IgD-negative memory B cell (primary cell): ENCODE data around the gene AICDA. TPM values are rescaled to one million over a fixed set of nuclear protein-coding genes. Genes with fewer than 3 reads are reported as not detected.
"Not testable (repeated sequence)": the region's sequence is repeated elsewhere in the genome, so short reads cannot be mapped to it uniquely, and the experiment has no call there.

Experiments used
- H3K27ac Mint-ChIP-seq, 3 donors: one replicate each; pipeline ENCODE4 v1.8.0; 2020 to 2022; ENCODE audit warnings: mild to moderate bottlenecking in 3 of 3, mixed read lengths in 3 of 3, moderate library complexity in 1 of 3
- H3K27me3 Mint-ChIP-seq: one replicate; pipeline ENCODE4 v1.8.0; 2021; ENCODE audit warnings: mixed read lengths
- H3K36me3 Mint-ChIP-seq: one replicate; pipeline ENCODE4 v1.8.0; 2020; ENCODE audit warnings: mild to moderate bottlenecking, mixed read lengths
- H3K4me1 Mint-ChIP-seq, 3 donors: one replicate each; pipeline ENCODE4 v1.8.0; 2020 to 2022; ENCODE audit warnings: mixed read lengths in 3 of 3, mild to moderate bottlenecking in 1 of 3
- H3K4me3 Mint-ChIP-seq, 4 donors: one replicate each; pipeline ENCODE4 v1.8.0; 2020 to 2022; ENCODE audit warnings: mild to moderate bottlenecking in 4 of 4, mixed read lengths in 4 of 4, moderate library complexity in 3 of 4
- H3K9me3 Mint-ChIP-seq, 3 donors: one replicate each; pipeline ENCODE4 v1.8.0; 2020 to 2021; ENCODE audit warnings: mixed read lengths in 3 of 3, mild to moderate bottlenecking in 1 of 3
- polyA plus RNA-seq: library from polyadenylated mRNA; unstranded; fragments of 300-500 nt; fragmentation: Illumina TruSeq; gene quantifications from one replicate; pipeline ENCODE4 v1.2.3, GENCODE V29; 2021

Gene AICDA
- polyA plus RNA-seq, 1 donor from 2014 or later: 2.1 TPM

DNA sequence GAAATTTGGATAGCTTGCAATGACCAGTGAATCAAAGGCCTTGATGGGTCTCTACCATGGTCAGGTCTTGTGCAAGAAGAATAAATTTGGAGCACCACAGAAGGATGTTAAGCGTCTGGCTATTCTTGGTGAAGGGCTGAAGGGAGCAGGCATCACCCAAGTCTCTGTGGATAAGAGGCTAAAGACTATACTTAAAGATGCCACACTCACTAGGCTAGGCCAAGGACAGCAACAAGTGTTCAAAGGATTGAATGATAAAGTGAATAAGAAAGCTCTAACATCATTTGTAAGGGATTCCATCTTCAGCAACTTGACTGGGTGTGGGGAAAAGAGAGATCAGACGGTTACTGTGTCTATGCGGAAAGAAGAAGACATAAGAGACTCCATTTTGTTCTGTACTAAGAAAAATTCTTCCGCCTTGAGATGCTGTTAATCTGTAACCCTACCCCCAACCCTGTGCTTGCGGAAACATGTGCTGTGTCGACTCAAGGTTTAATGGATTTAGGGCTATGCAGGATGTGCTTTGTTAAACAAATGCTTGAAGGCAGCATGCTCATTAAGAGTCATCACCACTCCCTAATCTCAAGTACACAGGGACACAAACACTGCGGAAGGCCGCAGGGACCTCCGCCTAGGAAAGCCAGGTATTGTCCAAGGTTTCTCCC, 22.8 kb upstream of the AICDA start:
- H3K36me3 Mint-ChIP-seq, H3K27me3 Mint-ChIP-seq, H3K4me3 Mint-ChIP-seq, H3K9me3 Mint-ChIP-seq, H3K27ac Mint-ChIP-seq: not testable (repeated sequence)
- peaks cover 5 to 20% (median 13%) of the 10 kb centered on the region in 3 donors for H3K4me1 Mint-ChIP-seq

DNA sequence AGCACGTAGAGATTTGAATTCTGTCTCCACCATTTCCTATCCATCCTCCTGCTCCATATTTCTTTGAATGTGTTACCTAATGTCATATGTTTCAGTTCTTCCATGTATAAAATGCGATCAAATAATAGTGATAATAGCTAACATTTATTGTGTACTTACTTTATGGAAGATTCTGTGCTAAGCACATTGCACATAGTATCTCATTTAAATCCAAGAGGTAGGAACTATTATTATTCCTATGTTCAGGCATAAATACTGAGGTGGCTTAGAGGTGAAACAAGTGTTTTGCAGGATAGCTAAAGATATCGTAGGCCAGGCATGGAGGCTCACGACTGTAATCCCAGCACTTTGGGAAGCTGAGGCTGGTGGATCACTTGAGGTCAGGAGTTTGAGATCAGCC, 17.5 kb upstream of the AICDA start:
- Mint-ChIP-seq H3K27me3 (no peaks in the 10 kb centered on the region), H3K4me3 (peak overlapping the region in 1 of 4 donors; percentile 17), H3K36me3 (peaks cover 1% of the 10 kb centered on the region)

DNA sequence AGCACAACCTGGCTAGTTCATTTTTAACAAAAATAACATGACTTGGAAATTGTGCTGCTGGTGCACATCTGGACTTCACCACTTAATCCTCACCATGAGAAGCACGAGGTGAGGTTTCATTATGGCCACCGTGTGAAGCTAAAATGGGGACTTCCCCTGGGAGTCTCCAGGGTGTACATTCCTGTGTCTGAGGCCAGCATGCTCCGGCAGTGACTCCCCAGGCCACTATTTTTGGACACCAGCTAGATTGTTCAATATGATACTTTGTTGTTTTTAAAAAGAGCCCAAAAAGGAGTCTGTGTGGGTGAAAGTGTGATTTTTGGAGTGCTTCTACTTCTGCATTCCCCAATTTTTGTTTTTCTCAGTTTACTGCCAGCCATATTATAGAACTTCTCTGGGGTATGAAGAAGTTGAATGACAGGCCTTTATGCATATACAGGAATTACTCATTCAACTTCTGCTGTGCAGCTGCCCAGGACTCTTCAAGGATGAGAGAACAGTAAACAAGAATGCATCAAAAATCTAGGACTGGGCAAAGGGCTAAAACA, 16.9 kb upstream of the AICDA start:
- Mint-ChIP-seq H3K4me1 (peaks cover 6 to 10% (median 10%) of the 10 kb centered on the region in 3 donors), H3K9me3 (peaks cover 0 to 2% (median 2%) of the 10 kb centered on the region in 3 donors), H3K27me3 (no peaks in the 10 kb centered on the region), H3K4me3 (peak overlapping the region in 1 of 4 donors; percentile 17), H3K36me3 (peaks cover 1% of the 10 kb centered on the region), H3K27ac (no peak overlapping the region)

More for the DNA sequence above, 17.5 kb upstream of the AICDA start:
- no peak overlapping the region for H3K27ac Mint-ChIP-seq
- peaks cover 0 to 3% (median 2%) of the 10 kb centered on the region in 3 donors for H3K9me3 Mint-ChIP-seq
- H3K4me1 Mint-ChIP-seq: peaks cover 6 to 10% (median 10%) of the 10 kb centered on the region in 3 donors

DNA sequence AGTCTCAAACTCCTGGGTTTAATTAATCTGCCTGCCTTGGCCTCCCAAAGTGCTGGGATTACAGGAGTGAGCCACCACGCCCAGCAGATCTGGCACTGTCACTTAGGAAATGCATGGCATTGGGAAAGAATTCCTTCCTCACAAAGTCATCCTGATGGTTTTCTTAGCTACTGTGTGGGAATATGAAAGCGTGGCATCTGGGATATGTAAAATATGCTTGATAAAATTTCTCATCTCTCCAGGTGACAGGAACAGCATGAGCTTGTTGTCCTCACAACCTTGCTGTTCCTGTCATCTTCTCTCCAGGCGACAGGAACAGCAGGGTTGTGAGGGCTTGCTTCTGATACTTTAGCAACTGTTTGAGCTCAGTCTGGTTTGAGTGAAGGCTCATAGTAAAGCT, 16.1 kb upstream of the AICDA start:
- Mint-ChIP-seq H3K27me3 (no peaks in the 10 kb centered on the region), H3K36me3 (peaks cover 1% of the 10 kb centered on the region), H3K4me3 (no peak overlapping the region), H3K9me3 (peaks cover 0 to 2% (median 0%) of the 10 kb centered on the region in 3 donors), H3K27ac (peak overlapping the region in 1 of 3 donors; percentile 9), H3K4me1 (peaks cover 6 to 10% (median 10%) of the 10 kb centered on the region in 3 donors)

DNA sequence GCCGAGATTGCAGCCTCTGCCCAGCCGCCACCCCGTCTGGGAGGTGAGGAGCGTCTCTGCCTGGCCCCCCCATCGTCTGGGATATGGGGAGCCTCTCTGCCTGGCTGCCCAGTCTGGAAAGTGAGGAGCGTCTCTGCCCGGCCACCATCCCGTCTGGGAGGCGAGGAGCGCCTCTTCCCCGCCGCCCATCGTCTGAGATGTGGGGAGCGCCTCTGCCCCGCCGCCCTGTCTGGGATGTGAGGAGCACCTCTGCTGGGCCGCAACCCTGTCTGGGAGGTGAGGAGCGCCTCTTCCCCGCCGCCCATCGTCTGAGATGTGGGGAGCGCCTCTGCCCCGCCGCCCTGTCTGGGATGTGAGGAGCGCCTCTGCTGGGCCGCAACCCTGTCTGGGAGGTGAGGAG, 12.1 kb upstream of the AICDA start:
- H3K4me1 Mint-ChIP-seq, H3K36me3 Mint-ChIP-seq, H3K9me3 Mint-ChIP-seq, H3K27me3 Mint-ChIP-seq, H3K4me3 Mint-ChIP-seq: not testable (repeated sequence)
- peak overlapping the region in 1 of 3 donors; percentile 63 for H3K27ac Mint-ChIP-seq

DNA sequence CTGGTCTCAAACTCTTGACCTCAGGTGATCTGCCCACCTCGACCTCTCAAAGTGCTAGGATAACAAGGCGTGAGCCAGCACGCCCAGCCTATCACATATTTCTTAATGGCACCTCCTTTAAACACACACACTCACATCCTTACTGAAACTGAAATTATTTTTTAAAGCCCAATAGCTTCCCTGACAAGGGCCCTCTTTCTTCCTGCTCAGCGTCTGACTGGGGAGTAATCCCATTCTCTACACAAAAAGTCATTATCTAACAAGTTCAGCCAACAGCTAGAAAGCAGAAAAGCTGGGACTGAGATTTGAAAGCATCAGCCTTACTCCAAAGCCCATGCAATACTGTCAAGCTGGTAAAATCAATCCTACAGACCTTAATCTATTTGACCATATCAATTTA, 10.0 kb upstream of the AICDA start:
- no peaks in the 10 kb centered on the region for H3K27me3 Mint-ChIP-seq
- peaks cover 1% of the 10 kb centered on the region for H3K36me3 Mint-ChIP-seq
- H3K27ac Mint-ChIP-seq: no peak overlapping the region
- peaks cover 3 to 7% (median 7%) of the 10 kb centered on the region in 3 donors for H3K4me1 Mint-ChIP-seq
- peaks cover 0 to 2% (median 0%) of the 10 kb centered on the region in 3 donors for H3K9me3 Mint-ChIP-seq
- H3K4me3 Mint-ChIP-seq: no peak overlapping the region

DNA sequence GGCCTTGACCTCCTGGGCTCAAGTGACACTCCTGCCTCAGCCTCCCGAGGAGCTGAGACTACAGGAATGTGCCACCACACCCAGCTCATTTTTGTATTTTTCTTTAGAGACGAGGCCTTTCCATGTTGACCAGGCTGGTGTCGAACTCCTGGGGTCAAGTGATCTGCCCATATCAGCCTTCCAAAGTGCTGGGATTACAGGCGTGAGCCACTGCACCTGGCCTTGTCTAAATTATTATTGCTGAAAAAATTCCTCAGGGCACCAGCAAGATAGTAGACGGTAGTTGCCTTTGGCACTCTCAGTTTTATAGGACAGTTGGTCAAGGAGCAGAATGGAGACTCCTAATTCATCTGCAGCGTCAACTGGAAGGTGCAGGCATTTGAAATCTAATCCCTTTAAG, 2.5 kb upstream of the AICDA start:
- H3K27ac Mint-ChIP-seq: peak overlapping the region in 1 of 3 donors; percentile 66
- H3K4me3 Mint-ChIP-seq: no peak overlapping the region
- peaks cover 0 to 2% (median 0%) of the 10 kb centered on the region in 3 donors for H3K9me3 Mint-ChIP-seq
- no peaks in the 10 kb centered on the region for H3K27me3 Mint-ChIP-seq
- H3K4me1 Mint-ChIP-seq: peaks cover 13 to 26% (median 24%) of the 10 kb centered on the region in 3 donors
- no peaks in the 10 kb centered on the region for H3K36me3 Mint-ChIP-seq

DNA sequence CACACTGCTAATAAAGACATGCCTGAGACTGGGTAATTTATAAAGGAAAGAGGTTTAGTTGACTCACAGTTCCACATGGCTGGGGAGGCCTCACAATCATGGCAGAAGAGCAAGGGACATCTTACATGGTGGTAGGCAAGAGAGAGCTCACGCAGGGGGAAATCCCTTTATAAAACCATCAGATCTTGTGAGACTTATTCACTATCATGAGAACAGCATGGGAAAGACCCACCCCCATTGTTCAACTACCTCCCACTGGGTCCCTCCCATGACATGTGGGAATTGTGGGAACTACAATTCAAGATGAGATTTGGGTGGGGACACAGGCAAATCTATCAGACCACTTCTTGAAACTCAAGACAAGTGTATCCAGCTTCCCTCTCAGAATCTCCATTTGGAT, 1.2 kb upstream of the AICDA start:
- peak overlapping the region in 1 of 3 donors; percentile 80 for H3K27ac Mint-ChIP-seq
- not testable (repeated sequence) for H3K4me3 Mint-ChIP-seq, H3K36me3 Mint-ChIP-seq, H3K9me3 Mint-ChIP-seq, H3K27me3 Mint-ChIP-seq
- peaks cover 20 to 31% (median 27%) of the 10 kb centered on the region in 3 donors for H3K4me1 Mint-ChIP-seq

DNA sequence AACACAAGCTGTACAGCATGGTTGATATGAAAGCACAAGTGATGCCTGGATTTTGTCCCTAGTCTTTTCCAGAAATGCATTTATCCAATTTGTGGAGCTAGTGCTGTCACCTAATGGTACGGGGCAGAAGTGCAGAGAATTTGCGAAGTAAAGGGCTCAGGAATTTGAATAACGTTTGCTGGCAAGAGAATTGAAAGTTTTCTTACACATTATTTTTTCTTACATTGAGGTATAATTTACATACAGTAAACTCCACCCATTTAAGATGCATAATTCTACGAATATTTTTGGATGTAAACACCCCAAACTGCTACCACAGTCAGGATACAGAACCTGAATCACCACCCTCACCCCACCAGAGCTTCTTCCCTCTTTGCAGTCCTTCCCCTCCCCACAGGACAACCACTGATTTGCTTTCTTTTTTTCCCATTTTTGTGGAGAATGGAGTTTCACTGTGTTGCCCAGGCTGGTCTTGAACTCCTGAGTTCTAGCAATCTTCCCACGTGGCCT, 3.5 kb downstream of the AICDA start:
- Mint-ChIP-seq H3K4me1 (peaks cover 23 to 43% (median 37%) of the 10 kb centered on the region in 3 donors), H3K9me3 (peaks cover 0 to 2% (median 0%) of the 10 kb centered on the region in 3 donors), H3K4me3 (peak overlapping the region; percentile 65 to 96 (median 84)), H3K36me3 (peaks cover 2% of the 10 kb centered on the region), H3K27me3 (peaks cover 2% of the 10 kb centered on the region), H3K27ac (no peak overlapping the region)

DNA sequence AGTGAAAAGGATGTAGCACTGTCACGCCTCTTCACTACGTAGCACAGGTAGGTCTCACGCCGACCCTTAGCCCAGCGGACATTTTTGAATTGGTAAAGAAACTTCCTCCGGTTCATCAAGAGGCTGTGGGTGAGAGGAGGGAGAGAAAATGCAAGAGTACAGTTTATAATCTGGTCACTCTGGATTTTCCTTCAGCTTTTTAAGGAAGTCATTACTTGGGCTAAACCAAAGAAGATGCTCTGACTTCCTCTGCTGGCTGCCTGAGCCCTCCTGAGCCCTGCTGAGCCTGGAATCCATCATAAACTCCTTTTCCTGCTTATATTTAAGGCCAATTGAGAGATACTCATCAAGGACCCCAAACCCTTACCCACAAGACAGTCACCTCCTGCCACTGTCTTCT, 5.8 kb downstream of the AICDA start:
- Mint-ChIP-seq H3K4me1 (peaks cover 15 to 41% (median 40%) of the 10 kb centered on the region in 3 donors), H3K4me3 (no peak overlapping the region), H3K9me3 (no peaks in the 10 kb centered on the region), H3K36me3 (peaks cover 2% of the 10 kb centered on the region), H3K27ac (no peak overlapping the region), H3K27me3 (peaks cover 3% of the 10 kb centered on the region)

DNA sequence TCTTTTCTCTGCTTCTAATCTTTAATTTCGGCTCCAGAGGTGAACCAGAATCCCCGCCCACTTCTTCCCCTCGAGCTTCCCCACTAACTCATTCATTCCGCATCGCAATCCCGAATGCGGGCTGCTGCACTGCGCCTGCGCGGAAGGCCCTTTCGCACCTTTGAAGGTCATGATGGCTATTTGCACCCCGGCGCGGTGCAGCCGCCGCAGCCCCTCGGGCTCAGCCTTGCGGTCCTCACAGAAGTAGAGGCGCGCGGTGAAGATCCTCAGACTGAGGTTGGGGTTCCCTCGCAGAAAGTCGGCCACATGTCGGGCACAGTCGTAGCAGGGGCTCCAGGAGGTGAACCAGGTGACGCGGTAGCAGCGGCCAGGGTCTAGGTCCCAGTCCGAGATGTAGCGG, 7.6 kb downstream of the AICDA start:
- no peak overlapping the region for H3K27ac Mint-ChIP-seq
- peak overlapping the region in 1 of 4 donors; percentile 64 for H3K4me3 Mint-ChIP-seq
- H3K4me1 Mint-ChIP-seq: peaks cover 11 to 30% (median 29%) of the 10 kb centered on the region in 3 donors
- H3K9me3 Mint-ChIP-seq: no peaks in the 10 kb centered on the region
- H3K27me3 Mint-ChIP-seq: peaks cover 6% of the 10 kb centered on the region
- H3K36me3 Mint-ChIP-seq: peaks cover 4% of the 10 kb centered on the region

DNA sequence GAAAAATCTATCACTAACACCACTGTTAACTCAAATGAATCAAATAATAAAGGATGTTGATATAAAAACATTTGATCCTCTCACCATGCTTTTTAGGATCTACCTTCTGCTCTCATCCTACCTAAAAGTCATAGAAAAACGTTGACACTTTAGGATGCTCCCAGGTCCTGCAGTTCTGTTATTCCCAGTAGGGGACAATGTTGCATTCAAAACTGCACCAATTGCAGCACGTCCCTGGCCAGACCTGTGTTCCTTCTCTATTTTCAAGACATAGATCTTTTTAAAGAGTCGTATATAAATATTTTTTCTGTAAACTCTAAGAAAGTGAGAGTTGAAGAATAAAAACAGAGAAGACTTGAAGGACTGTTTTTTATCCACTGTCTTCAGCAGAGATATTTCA, 8.8 kb downstream of the AICDA start:
- Mint-ChIP-seq H3K4me1 (peaks cover 4 to 23% (median 19%) of the 10 kb centered on the region in 3 donors), H3K27ac (no peak overlapping the region), H3K36me3 (peaks cover 4% of the 10 kb centered on the region), H3K4me3 (no peak overlapping the region), H3K9me3 (no peaks in the 10 kb centered on the region), H3K27me3 (peaks cover 6% of the 10 kb centered on the region)

DNA sequence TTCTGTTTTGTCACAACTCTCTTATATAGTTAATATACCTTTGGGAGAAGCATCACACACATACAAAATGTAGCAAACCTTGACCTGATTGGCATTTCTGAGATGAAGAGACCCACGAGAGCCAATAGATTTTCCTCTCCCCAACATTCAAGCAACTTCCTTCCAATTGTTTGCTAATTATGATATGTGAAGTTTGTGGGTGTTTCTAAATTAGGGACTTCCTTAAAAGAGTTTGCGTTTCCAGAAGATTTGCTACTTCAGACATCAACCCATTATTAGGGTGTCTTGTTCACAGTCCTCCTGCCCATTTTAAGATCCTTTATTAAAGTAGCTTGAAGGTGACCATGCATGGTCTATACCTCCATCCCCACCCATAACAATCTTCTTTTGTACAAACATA, 9.4 kb downstream of the AICDA start:
- Mint-ChIP-seq H3K36me3 (peaks cover 4% of the 10 kb centered on the region), H3K27ac (no peak overlapping the region), H3K4me1 (peaks cover 1 to 20% (median 16%) of the 10 kb centered on the region in 3 donors), H3K4me3 (peak overlapping the region in 1 of 4 donors; percentile 28), H3K9me3 (no peaks in the 10 kb centered on the region), H3K27me3 (peaks cover 6% of the 10 kb centered on the region)

DNA sequence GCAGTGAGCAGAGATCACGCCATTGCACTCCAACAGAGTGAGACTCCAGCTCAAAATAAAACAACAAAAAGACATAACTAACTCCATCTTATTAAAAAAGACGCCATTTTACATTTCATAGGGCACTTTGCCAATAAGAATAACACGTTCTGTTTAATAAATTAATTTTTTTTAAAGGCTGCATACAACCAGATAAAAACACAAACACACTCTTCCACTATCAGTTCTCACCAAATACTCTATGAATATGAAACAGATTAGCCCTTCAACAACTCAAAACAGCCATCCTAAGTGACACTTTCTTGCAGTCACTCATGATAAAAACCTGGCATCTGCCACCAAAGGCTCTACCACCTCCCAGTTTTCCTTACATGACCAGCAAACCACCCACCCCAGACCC, 16.1 kb downstream of the AICDA start:
- H3K36me3 Mint-ChIP-seq: peaks cover 3% of the 10 kb centered on the region
- H3K27me3 Mint-ChIP-seq: peaks cover 2% of the 10 kb centered on the region
- H3K4me3 Mint-ChIP-seq: no peak overlapping the region
- peaks cover 0 to 1% (median 0%) of the 10 kb centered on the region in 3 donors for H3K9me3 Mint-ChIP-seq
- H3K4me1 Mint-ChIP-seq: peaks cover 0 to 2% (median 1%) of the 10 kb centered on the region in 3 donors
- H3K27ac Mint-ChIP-seq: no peak overlapping the region

DNA sequence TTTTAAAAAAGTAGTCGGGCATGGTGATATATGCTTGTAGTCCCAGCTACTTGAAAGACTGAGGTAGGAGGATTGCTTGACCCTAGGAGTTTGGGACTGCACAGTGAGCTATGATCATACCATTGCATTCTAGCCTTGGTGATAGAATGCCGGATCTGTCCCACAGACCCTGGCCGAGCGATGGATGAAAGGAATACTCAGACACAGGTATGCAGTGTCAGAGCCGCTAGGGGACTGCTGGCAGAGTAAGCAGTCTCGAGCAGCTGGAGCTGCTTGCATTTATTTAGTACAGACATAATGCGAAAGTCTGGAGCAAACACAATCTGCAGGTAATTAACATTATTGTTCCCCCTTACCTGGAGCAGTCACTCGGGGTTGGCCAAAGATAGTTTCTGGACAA, 18.6 kb downstream of the AICDA start:
- Mint-ChIP-seq H3K9me3 (peaks cover 0 to 1% (median 0%) of the 10 kb centered on the region in 3 donors), H3K4me3 (no peak overlapping the region), H3K36me3 (no peaks in the 10 kb centered on the region), H3K27ac (no peak overlapping the region), H3K27me3 (peaks cover 4% of the 10 kb centered on the region), H3K4me1 (peaks cover 6 to 10% (median 9%) of the 10 kb centered on the region in 3 donors)
